Stimulated activated CD4-positive, alpha-beta T cell treated with anti-CD3 and anti-CD28 coated beads, Interleukin-2, amount 100 ng/mL, for 48 hours (primary cell): ENCODE measurements around the gene SLC17A3.

Source experiments
- DNase-seq, 2 donors: peaks; one replicate each; pipeline ENCODE4 v3.0.0-alpha.2; 2020

The SLC17A3 gene

GRCh38 chr6:25888626-25889025 is 14.6 kb upstream of the SLC17A3 start:
- DNase-seq: no peak

DNA sequence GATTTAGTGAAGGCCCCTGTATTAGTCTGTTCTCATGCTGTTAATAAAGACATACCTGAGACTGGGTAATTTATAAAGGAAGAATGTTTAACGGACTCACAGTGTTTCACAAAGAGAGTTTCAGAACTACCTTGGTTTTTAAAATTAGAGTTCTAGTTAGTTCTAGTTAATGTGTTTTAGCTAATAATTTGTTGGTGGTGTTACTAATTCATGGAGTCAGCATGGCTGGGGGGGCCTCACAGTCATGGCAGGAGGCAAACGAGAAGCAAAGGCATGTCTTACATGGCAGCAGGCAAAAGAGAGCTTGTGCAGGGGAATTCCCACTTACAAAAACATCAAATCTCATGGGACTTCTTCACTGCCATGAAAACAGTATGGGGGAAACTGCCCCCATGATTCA is 12.0 kb upstream of the SLC17A3 start:
- no peak for DNase-seq

GRCh38 chr6:25883991-25884390 is 9.9 kb upstream of the SLC17A3 start:
- no peak for DNase-seq

- DNase-seq: no peak
Observed at GRCh38 chr6:25883536-25883935, 9.5 kb upstream of the SLC17A3 start.

GRCh38 chr6:25882051-25882496 is 8.0 kb upstream of the SLC17A3 start:
- DNase-seq: peak in 1 of 2 donors; percentile 36

DNA sequence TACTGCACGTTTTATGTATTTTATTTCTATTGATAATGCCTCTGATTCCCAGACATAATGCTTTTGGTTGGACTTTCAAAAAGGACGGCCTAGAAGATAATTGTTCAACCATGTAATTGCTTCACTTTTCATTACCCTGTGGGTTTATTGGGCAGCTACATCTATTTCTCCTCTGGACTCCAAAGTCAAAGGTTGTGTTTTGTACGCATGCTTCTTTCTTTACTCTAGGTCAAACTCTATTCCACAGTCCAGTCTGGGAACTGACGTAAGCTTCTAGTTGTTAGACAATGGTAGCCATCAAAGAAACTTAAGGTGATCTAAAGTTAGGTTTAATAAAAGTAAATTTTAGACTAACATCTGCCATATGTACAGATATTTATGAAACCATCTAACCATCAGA is 6.6 kb upstream of the SLC17A3 start:
- no peak for DNase-seq

GRCh38 chr6:25878721-25879322 is 4.8 kb upstream of the SLC17A3 start:
- no peak for DNase-seq

GRCh38 chr6:25875926-25876602 is 2.0 kb upstream of the SLC17A3 start:
- DNase-seq: no peak

GRCh38 chr6:25875563-25875905 is 1.5 kb upstream of the SLC17A3 start:
- no peak for DNase-seq

- DNase-seq: no peak
Observed at GRCh38 chr6:25874822-25875562, 949 bp upstream of the SLC17A3 start.

DNA sequence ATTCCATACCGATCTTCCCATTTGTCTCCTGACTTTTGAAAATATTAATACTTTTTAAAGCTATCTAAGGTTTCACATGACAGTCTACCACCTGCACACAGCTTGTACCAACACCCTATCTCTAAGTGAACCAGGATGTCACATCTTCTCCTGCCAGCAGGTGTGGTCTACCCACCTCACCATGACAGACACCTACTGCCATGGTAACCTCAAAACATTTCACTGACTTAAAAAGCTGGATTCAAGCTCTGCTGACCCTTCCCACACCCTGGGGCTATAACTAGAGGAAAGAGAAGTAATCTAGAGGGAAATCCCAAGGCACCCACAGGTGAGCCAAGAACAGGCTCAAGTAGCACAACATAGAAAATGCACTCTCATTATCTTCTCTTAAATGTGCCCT is 1.2 kb downstream of the SLC17A3 start:
- no peak for DNase-seq

- no peak for DNase-seq
Observed at GRCh38 chr6:25869840-25870239, 4.2 kb downstream of the SLC17A3 start.

- no peak for DNase-seq
Observed at GRCh38 chr6:25868436-25869183, 5.4 kb downstream of the SLC17A3 start.

- DNase-seq: no peak
Observed at GRCh38 chr6:25866011-25866410, 8.0 kb downstream of the SLC17A3 start.

- DNase-seq: no peak
Observed at GRCh38 chr6:25863360-25863759, 10.7 kb downstream of the SLC17A3 start.

GRCh38 chr6:25862199-25862598 is 11.8 kb downstream of the SLC17A3 start:
- DNase-seq: no peak

GRCh38 chr6:25852756-25853155 is 21.3 kb downstream of the SLC17A3 start:
- DNase-seq: no peak

GRCh38 chr6:25851961-25852360 is 22.1 kb downstream of the SLC17A3 start:
- no peak for DNase-seq

GRCh38 chr6:25844518-25844917 is 29.5 kb downstream of the SLC17A3 start:
- no peak for DNase-seq

- no peak for DNase-seq
Observed at GRCh38 chr6:25842526-25842925, 31.5 kb downstream of the SLC17A3 start.

- DNase-seq: no peak
Observed at GRCh38 chr6:25835442-25836283, 38.4 kb downstream of the SLC17A3 start.

GRCh38 chr6:25834950-25835349 is 39.1 kb downstream of the SLC17A3 start:
- no peak for DNase-seq

DNA sequence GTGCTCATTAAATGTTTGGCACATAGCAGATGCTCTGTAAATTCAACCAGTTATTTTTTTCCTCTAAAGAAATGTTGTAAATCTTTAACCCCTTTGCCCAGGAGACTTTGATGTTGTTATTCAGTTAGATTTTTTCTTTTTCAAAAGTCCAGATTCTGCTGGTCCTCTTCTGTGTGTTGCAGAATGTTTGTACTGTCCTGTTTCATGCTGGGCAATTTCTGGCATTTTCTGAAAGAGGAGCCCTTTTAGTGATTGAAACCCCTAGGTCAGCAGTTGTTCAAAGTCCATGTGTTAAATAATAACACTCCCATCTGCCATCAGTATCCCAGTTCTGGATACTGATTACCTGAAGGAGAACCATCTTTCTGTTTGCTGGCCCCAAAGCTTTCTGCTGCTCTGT is 40.9 kb downstream of the SLC17A3 start:
- DNase-seq: no peak
